DMS79 treated with DMSO at 0.1 percent for 48 hours (cell line): ENCODE data around the gene LMO2.
A peak's percentile ranks its signal among the peaks of the same experiment; 100 is the strongest.

Source experiments
- DNase-seq: peaks from one replicate; lab custom pipeline; 2025; lab: John Stamatoyannopoulos, UW

LMO2 gene

GRCh38 chr11:33913991-33914390 is 22.1 kb upstream of the LMO2 start:
- no peak for DNase-seq

DNA sequence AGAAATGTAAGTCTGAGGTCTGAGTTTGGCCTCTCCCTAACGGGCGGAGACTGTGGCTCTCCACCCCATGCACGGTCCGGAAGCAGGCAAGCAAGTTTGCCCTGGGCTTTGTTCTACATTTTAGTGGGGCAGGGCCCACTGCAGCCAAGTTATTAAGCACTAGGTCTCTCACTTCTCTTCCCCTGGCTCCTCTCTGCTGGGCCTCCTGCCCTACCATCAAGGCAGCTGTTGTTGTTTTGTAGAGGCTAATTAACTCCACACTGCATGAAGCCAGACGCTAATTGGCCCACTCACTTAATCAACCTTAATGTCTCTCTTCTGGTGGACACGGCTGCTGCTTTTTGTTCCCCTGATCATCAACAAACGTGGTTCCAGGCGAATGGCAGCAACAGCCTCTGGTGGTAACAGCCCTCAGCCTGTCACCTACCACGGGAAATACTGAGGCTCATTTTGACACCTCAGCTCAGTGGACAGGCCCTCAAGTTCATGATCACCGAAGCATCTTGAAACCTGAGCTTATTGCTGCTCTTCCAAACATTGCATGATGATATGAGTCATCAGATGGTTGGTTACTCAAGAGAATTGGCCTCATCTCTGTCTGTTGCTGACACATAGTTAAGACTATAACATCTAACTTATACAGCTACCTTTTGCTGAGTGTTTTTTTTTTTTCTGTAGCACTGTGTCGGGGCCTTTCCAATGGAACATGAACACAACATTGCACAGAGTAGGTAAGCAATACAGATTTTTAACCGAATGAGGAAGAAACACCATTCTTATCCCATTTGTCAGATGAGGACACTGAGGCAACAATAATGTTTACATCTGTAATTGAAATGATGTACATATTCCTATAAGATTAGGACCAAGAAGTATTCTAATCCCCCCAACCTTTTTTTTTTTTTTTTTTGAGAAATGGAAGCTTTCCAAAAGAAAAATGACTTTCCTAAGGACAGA is 20.8 kb upstream of the LMO2 start:
- peak; percentile 87 for DNase-seq

DNA sequence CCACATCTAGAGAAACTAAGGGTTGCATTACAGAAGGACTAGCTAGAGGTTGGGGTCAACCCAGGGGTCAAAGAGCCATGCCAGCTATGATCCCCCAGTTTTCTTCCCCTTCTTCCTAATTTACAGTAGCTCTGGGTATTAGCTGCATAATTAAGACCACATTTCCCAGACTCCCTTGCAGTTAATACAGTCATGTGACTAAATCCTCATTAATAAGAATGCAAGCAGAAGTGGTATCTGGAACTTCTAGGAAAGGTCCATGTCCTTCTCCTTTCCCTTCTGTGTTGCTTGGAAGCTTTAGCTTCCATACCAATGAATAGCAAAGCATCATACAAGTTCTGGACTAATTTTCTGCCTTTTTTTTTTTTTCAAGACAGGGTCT is 19.1 kb upstream of the LMO2 start:
- no peak for DNase-seq

GRCh38 chr11:33910296-33910957 is 18.6 kb upstream of the LMO2 start:
- DNase-seq: no peak

GRCh38 chr11:33909552-33909951 is 17.7 kb upstream of the LMO2 start:
- DNase-seq: no peak

GRCh38 chr11:33909150-33909549 is 17.3 kb upstream of the LMO2 start:
- DNase-seq: no peak

- DNase-seq: no peak
Observed at GRCh38 chr11:33907421-33907820, 15.5 kb upstream of the LMO2 start.

DNA sequence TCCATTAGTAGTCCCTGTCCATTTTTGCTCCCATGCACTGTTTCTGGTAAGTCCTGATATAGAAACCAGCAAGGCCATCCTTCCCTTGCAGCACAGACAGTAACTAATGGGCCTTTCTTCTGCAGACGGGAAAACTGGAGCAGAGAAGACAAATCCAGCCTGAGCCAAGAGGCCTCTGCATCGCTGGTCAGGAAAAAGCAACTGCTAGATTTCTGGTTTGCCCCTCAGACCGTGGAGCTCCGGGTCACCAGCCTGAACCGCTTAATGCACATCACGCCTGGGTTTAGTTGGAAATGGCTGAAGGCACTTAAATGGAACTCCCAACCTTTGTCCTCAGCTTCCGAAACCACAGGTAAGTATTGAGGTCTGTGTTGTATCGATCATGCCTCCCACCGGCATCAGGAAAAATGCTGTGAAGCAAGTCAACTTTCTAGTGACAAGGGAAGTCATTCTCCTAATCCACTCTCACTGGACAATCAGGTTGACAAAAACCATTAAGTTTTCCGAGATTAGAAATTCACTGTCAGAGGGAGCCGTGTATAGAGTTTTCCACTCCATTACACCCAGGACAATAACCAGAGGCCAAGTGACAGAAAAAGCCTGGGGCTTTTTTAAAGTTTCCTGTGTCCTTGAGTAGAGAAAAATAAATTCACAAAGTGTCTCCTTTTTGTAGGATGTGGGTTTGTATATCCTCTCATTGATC is 14.8 kb upstream of the LMO2 start:
- no peak for DNase-seq

GRCh38 chr11:33904102-33904501 is 12.2 kb upstream of the LMO2 start:
- DNase-seq: no peak

GRCh38 chr11:33900159-33900840 is 8.4 kb upstream of the LMO2 start:
- DNase-seq: no peak

GRCh38 chr11:33899400-33900037 is 7.6 kb upstream of the LMO2 start:
- DNase-seq: peak; percentile 63

GRCh38 chr11:33898957-33899356 is 7.1 kb upstream of the LMO2 start:
- DNase-seq: no peak

GRCh38 chr11:33897761-33898375 is 6.0 kb upstream of the LMO2 start:
- DNase-seq: peak; percentile 19

DNA sequence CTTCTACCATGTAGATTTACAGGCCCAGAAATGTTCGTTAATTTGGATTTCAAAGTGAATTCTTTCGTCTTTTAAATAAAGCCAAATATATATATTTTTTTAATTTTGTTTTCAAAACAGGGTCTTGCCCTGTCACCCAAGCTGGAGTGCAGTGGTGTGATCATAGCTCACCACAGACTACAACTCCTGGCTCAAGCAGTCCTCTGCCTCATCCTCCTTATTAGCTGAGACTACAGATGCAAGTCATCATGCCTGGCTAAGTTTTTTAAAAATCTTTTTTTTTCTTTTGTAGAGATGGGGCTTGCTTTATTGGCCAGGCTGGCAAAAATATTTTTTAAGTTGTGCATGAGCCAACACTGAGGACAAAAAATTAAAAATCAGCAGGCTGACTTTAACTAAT is 5.0 kb upstream of the LMO2 start:
- DNase-seq: no peak

- peak; percentile 98 for DNase-seq
Observed at GRCh38 chr11:33895752-33896137, 3.9 kb upstream of the LMO2 start.

DNA sequence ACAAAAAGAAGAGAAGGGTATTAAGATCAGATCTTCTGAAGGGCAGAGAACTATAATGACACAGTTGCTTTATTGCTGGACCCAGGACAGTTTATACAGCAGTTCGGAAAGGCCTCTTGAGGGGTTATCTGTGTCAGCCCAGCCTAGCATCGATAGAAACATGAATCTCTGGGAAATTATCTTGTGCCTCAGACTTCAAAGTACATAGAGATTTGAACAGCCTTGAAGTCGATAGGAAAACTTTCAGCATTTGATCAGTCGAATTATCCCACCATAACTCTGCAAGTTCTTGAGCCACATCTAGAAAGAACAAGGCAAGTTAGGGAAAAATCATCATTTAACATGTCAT is 2.5 kb upstream of the LMO2 start:
- no peak for DNase-seq

DNA sequence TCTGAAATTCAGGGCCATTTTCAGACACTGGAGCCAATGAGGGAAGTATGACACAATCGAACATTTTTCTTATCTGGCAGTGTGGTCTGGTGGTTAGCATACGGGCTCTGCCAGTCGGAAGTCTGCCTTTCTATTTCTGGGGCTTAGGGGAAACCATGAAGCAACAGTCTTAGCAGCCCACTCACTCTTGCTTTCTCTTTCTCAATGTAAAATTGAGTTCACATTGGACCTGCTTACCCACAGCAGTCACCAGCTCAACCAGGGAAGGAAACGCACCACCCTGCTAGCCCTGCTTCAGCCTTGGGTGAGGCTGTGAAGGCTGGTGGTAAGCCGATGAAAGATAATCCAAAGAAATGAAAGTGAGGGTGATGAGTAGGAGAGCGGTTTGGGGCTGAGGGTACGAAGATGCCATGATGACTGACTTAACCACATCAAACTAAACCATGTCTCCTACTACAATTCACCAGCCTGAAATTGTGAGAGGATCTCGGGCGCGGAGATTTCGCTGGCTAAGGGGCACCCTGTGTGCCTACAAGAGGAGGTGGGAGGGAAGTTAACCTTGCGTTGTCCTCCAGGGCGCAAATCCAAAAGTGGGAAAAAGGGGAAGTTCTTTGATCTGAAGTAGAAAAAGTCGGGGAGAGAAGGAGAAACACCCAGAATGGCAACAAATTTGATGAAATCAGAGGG is 2.0 kb upstream of the LMO2 start:
- no peak for DNase-seq

- no peak for DNase-seq
Observed at GRCh38 chr11:33892906-33893594, 1.2 kb upstream of the LMO2 start.

- no peak for DNase-seq
Observed at GRCh38 chr11:33889821-33890378, 2.0 kb downstream of the LMO2 start.

DNA sequence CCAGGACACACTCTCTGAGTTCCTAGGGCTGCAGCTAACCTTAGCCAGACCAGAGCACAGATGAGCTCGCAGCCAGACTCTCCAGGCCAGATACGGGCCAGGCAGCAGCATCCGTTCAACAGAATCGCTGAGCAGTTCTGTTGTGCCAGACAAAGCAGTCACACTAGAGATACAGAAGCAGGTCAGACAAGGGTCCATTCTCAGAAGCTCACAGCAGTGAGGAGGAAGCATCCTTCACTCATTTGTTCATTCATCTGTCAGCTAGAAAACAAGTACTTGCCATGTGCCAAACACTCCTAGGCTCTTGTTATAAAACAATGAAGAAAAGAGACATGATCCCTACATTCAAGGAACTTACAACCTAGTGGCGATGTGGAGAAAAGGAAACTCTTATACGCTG is 2.6 kb downstream of the LMO2 start:
- DNase-seq: no peak
